Measurements from ENCODE around the gene GPATCH8.
A peak's percentile ranks its signal among the peaks of the same experiment; 100 is the strongest.

GPATCH8 gene

GRCh38 chr17:44353672-44354331 is 149.4 kb downstream of the GPATCH8 start:
- DNase-seq, result no peak

GRCh38 chr17:44352828-44353671 is 150.2 kb downstream of the GPATCH8 start:
- no peak for DNase-seq

DNA sequence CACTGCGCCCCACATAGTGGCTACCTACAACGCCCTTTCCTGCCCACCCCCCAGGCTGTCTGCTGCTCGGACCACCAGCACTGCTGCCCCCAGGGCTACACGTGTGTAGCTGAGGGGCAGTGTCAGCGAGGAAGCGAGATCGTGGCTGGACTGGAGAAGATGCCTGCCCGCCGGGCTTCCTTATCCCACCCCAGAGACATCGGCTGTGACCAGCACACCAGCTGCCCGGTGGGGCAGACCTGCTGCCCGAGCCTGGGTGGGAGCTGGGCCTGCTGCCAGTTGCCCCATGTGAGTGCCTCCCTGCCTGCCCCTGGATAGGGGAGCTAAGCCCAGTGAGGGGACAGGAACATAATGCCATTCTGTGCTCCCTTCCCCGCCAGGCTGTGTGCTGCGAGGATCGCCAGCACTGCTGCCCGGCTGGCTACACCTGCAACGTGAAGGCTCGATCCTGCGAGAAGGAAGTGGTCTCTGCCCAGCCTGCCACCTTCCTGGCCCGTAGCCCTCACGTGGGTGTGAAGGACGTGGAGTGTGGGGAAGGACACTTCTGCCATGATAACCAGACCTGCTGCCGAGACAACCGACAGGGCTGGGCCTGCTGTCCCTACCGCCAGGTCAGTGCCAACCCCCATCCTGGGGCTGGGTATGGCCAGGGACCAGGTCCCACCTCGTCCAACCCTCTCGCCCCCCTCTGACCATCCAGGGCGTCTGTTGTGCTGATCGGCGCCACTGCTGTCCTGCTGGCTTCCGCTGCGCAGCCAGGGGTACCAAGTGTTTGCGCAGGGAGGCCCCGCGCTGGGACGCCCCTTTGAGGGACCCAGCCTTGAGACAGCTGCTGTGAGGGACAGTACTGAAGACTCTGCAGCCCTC is 151.0 kb downstream of the GPATCH8 start:
- DNase-seq, result no peak

- DNase-seq, result no peak
These were observed 151.7 kb downstream of the GPATCH8 start for GRCh38 chr17:44351464-44351863.

- peak; percentile 83 for DNase-seq
These were observed 152.4 kb downstream of the GPATCH8 start for GRCh38 chr17:44350733-44351226.

- no peak for DNase-seq
These were observed 153.6 kb downstream of the GPATCH8 start for GRCh38 chr17:44349553-44350070.

GRCh38 chr17:44348988-44349364 is 154.2 kb downstream of the GPATCH8 start:
- DNase-seq, result no peak

GRCh38 chr17:44348234-44348987 is 154.8 kb downstream of the GPATCH8 start:
- no peak for DNase-seq
